GM18861 (cell line): ENCODE measurements around the gene MOCS1.
"Not testable (repeated sequence)": the region's sequence is repeated elsewhere in the genome, so short reads cannot be mapped to it uniquely, and the experiment has no call there.

Experiments used
- ATAC-seq: cut with Tn5 transposase; IDR thresholded peaks from one replicate; pipeline ENCODE4 v1.9.1; 2021; ENCODE audit not compliant: unreplicated experiment

The MOCS1 gene

GRCh38 chr6:39934131-39934757 is at the start of gene MOCS1:
MOCS1 (minus strand) TSS chr6:39934462; CDS start chr6:39934417, 45 bp downstream.
- ATAC-seq: no peak

GRCh38 chr6:39984051-39984450 is 49.8 kb upstream of the MOCS1 start:
- no peak for ATAC-seq

- no peak for ATAC-seq
Observed at GRCh38 chr6:39983193-39983592, 48.9 kb upstream of the MOCS1 start.

- ATAC-seq: no peak
Observed at GRCh38 chr6:39982720-39983119, 48.5 kb upstream of the MOCS1 start.

DNA sequence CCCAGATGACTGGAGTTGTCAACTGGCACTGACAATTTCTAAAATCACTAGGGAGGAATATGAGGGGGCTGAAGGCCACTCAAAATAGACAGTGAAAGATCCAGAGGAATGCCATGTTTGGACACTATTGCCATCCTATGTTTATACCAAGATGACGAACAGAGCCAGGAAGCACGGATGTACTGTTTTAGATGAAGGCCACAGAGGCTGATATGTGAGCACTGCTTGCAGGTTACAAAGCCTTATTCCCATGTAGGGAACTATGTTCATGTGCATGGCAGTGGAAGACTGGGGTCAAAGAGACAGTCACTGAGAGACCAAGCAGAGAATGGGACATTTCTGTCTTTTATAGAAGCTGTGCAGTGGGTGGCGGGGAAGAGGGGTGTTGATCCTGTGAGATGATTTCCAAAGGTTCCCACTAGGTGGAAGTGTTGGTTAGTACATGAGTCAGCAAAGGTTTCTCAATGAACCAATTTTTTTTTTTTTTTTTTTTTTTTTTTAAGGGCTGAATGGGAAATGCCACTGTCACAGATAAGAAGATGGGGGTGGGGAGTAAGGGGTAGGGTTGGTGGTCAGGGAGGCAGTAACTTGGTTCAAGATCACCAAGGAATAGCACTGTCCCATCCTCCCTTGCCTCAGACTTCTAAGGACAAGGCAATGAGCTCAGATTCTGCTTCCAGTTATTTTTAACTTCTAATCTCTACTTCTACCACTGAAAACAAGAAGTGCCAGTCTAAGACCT is 46.7 kb upstream of the MOCS1 start:
- no peak for ATAC-seq

- no peak for ATAC-seq
Observed at GRCh38 chr6:39979461-39980328, 45.4 kb upstream of the MOCS1 start.

DNA sequence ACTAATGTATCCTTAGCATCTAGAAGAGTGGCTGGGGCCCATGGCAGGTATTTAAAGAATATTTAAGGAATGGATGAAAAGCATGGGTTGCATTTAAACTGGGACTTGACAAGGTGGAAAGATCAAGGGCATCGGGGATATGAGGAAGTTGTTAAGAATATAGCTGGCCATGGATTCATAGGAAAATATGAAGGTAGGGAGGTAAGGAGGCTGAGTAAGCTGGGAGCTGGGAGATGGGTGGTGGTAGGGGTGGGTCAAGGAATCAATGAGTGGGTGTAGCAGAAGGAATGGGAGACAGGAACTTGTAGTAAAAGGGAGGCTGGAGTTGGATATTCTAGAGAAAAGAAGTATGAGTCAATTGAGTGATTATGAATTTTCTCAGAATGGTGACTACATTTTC is 44.0 kb upstream of the MOCS1 start:
- ATAC-seq: no peak

DNA sequence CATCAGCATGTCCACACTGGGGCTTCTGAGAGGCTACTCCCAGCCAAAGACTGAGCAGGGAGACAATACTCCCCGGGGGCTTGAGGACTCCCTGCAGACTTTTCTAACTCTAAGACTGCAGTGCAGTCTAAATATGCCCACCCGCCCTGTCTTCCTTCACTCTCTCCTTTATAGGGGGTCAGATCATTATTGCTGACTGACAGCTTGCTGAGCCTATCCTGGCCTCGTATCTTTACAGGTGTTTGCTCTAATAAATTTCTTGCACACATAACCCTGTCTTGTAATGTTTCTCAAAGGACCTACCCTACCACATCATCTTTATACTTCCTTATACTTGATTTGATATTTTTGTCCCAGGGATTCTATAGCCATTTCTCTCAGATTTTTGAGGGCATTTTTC is 39.4 kb upstream of the MOCS1 start:
- no peak for ATAC-seq

GRCh38 chr6:39972717-39973116 is 38.5 kb upstream of the MOCS1 start:
- ATAC-seq: not testable (repeated sequence)

- not testable (repeated sequence) for ATAC-seq
Observed at GRCh38 chr6:39971131-39971530, 36.9 kb upstream of the MOCS1 start.

DNA sequence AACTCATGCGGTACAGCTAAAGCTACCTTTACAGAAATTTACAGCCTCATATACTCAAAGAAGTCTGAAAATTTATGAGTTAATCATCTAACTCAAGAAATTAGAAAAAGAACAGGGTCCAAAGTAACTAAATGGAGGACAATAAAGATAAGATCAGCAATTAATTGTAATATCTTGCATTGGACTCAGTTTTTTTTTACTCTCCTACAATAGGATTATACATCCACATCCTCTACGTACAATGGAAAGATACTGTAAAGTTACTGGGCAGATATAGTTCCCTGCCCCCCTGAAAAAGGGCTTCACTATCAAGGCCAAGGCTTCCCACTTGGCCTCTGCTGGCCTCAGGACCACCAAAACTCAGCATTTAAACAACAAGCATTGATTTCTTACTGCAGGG is 31.5 kb upstream of the MOCS1 start:
- ATAC-seq: no peak

DNA sequence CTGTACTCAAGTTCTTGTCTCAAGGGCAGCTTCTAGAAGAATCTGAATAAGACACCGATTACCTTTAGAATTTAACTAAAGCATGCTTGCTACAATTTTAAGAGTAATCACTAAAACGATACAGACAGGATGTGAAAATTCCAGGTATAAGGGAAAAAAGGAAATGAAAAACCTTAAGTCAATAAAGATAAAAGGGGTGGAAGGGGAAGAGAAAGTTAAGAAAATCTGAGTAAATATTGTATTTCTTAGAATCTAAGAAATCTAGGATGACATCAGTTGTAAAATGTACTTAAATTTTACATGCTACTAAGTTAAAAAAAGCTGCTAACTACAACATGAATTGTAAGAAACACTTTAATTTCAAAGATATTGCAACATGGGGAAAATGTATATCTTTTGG is 30.3 kb upstream of the MOCS1 start:
- ATAC-seq: no peak

DNA sequence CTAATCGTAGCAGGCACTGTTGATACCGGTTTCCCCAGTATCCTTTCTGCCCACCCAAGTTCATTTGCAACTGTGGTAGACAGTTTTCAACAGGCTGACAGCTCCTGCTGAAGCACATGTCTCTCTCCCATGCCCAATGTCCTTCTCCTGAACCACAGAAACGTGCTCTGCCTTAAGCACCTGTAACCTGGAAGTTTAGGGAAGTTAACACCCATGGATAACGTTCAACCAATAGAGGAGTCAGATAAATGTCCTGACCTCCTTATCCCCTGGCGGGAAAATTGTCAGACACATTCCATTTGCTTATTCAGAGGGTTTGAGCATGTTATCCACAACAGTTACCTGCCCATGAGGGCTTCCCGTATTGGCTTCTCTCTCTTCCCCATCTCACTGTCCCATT is 29.8 kb upstream of the MOCS1 start:
- ATAC-seq: no peak

DNA sequence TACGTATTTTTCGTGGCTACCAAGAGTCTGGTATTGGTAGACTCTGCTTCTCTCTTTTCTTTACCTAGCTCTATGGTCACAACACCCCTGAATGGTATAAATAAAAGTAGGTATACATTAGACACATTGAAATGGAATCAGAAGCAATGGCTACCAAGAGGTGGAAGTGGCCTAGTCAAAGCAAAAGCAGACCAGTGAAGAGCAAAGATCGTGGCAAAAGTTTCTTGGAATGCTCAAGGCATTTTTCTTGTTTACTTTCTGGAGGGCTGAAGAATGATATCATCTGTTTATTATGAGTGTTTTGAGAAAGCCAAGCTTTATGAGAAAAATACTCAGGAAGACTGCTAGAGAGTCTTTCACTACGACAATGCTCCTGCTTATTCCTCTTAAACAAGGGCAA is 28.6 kb upstream of the MOCS1 start:
- ATAC-seq: no peak

DNA sequence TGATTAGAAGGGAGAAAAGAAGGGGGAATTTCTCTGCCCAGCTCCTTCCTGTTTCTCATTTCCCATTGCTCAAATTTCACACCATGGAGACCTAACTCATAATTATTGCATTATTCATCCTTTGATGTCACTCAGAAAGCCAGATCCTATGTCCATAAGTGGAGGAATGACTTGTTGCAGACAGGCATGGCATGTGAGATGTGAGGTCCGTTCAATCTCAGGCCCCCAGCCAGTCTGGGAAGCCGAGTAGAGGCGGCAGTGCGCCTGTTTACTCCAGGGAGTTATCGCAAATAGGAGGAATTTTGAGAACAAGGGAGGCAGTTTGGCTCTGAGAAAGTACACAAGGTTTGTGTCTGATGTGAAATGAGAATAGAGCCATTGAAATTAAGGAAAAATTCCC is 26.9 kb upstream of the MOCS1 start:
- no peak for ATAC-seq

- no peak for ATAC-seq
Observed at GRCh38 chr6:39958947-39959346, 24.7 kb upstream of the MOCS1 start.

GRCh38 chr6:39956936-39957335 is 22.7 kb upstream of the MOCS1 start:
- no peak for ATAC-seq

GRCh38 chr6:39953076-39953618 is 18.9 kb upstream of the MOCS1 start:
- ATAC-seq: no peak

- no peak for ATAC-seq
Observed at GRCh38 chr6:39952167-39952566, 17.9 kb upstream of the MOCS1 start.

GRCh38 chr6:39951716-39952115 is 17.5 kb upstream of the MOCS1 start:
- ATAC-seq: no peak

DNA sequence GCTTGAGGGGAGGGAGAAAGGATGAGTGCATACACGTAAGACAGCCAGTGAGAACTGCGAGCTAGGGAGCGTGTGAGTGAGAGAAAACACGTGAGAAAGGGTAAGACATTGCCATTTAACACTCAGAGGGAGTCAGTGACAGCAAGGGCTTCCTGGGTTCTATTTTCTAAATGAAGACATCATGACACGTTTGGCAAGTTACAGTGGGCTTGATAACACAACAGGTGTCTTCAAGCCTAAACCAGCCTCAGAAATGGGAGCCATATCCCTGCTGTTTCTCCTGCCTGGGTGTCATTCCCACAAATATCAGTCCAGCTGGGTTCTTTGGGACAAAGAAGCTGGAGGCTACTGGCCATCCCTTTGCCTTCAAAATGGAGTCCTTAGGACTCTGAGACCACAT is 16.9 kb upstream of the MOCS1 start:
- ATAC-seq: no peak
